ENCODE measurements around the gene CDCA8. TPM values are rescaled to one million over a fixed set of nuclear protein-coding genes. Genes with fewer than 3 reads are reported as not detected.

CDCA8 gene
- total RNA-seq, 6 experiments from 2014 or later, result 0.31 to 2.2 (median 0.76) TPM

DNA sequence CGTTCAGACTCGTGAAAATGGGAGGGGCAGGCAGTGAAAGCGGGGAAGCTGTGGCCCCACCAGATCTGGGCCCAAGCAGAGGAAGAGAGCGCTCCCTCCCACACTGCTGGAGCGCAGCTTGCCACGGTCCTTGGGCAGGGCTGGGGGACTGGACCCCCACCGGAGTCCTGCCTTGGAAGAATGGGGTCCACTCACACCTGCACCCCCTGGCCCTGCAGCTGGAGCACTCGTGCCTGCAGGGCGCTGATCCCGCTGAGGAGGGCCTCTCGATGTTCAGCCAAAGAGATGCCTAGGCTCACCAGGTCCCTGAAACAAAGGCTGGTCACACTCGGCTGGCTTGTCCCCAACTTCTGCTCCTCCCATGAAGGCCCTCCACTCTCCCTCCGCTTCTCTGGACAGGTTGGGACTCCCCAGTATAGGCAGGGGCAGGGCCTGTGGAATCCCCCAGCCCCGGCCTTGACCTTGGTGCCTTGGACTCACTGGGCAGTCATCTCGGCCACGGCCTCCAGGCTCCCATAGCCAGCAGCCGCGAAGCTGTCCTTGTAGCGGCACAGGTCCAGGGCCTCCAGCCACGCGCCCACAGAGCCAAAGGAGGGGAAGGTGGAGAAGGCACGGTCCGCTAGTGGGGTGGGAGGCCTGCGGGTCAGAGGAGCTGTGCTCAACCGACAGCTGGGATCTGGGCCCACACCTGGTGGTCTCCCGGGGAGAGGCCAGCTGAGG, 26.0 kb downstream of the CDCA8 start:
- Histone ChIP-seq H3K4me1 (no peaks in the 10 kb centered on the region), H3K4me3 (no peak overlapping the region), H3K36me3 (no peaks in the 10 kb centered on the region), H3K9me3 (no peaks in the 10 kb centered on the region), H3K27me3 (no peaks in the 10 kb centered on the region), H3K27ac (no peak overlapping the region)
- 87% methylated on average over 7 of the region's 26 CpGs for WGBS (ENCODE audit: insufficient coverage, low coverage, low lambda C conversion rate, missing lambda C conversion rate)
- intact Hi-C loops (cut with DNase I), result no loop called here
- no peak for TF ChIP-seq POLR2A (IDR thresholded peaks at IDR 0.05)
- TF ChIP-seq, protein P1, sequence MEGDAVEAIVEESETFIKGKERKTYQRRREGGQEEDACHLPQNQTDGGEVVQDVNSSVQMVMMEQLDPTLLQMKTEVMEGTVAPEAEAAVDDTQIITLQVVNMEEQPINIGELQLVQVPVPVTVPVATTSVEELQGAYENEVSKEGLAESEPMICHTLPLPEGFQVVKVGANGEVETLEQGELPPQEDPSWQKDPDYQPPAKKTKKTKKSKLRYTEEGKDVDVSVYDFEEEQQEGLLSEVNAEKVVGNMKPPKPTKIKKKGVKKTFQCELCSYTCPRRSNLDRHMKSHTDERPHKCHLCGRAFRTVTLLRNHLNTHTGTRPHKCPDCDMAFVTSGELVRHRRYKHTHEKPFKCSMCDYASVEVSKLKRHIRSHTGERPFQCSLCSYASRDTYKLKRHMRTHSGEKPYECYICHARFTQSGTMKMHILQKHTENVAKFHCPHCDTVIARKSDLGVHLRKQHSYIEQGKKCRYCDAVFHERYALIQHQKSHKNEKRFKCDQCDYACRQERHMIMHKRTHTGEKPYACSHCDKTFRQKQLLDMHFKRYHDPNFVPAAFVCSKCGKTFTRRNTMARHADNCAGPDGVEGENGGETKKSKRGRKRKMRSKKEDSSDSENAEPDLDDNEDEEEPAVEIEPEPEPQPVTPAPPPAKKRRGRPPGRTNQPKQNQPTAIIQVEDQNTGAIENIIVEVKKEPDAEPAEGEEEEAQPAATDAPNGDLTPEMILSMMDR (IDR thresholded peaks at IDR 0.05), result no peak
- no peak for DNase-seq
- ATAC-seq, result no peak

DNA sequence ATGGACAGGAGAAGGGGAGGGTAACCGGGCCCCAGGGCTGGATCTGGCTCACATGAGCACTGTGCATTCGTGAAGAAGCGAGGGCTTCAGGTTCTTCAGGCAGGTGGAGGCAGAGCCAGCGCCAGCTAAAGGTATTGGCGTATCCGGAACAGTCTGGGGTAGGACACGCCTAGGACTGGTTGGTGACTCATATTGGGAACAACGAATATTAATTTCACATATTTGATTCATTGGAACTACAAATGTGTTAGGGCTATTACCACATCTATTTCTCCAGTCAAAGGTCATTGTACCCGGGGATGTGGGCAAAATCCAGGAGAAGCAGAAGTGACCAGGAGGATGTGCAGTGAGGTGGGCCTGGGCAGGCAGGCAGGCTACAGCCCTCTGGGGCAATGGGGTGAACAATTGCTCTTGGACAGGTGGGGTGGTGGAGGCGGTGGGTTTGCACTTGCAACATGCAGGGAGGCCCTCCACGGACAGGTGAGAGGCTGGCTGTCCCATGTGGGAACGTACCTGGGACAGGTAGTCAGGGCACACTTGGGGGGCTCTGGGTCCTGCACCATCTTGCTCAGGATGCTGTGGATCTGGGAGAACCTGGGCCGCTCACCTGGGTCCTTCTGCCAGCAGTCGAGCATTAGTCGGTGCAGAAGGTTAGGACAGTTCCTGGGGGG, 26.7 kb downstream of the CDCA8 start:
- no peaks in the 10 kb centered on the region for H3K36me3 ChIP-seq
- no peak overlapping the region for H3K4me3 ChIP-seq
- H3K27me3 ChIP-seq, result no peaks in the 10 kb centered on the region
- no peaks in the 10 kb centered on the region for H3K4me1 ChIP-seq
- TF ChIP-seq, protein P1 (IDR thresholded peaks at IDR 0.05), result no peak
- no peak for TF ChIP-seq POLR2A (IDR thresholded peaks at IDR 0.05)
- WGBS (ENCODE audit: insufficient coverage, low coverage, low lambda C conversion rate, missing lambda C conversion rate), result 50% methylated on average over 5 of the region's 15 CpGs
- no peak for DNase-seq
- intact Hi-C loops (cut with DNase I), result no loop called here
- no peaks in the 10 kb centered on the region for H3K9me3 ChIP-seq
- no peak overlapping the region for H3K27ac ChIP-seq
- no peak for ATAC-seq

DNA sequence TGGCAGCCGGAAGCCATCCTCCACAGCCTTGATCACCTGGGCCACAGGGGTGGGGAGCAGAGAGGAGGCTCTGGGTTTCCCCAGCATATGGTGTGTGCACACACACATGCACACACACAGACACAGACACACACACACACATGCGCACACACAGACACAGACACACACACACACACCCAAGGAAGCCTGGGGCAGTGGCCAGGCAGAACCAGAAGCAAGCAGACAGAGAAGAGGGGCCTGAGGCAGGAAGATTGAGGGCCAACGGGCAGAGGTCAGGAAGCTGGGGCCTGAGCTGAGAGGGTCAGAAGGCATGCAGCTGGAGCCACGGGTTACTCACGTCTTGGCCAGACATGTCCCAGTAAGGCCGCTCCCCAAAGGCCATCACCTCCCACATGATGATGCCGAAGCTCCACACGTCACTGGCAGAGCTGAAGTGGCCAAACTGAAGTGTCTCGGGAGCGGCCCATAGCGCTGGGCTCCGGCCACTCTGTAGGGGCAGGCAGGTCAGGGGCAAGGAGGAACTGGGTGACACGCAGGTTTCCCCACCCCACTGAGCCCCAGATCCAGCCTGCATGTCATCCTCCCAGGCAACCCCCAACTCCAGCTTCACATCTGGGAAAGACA, 27.4 kb downstream of the CDCA8 start:
- no peak overlapping the region for H3K4me3 ChIP-seq
- H3K4me1 ChIP-seq, result no peaks in the 10 kb centered on the region
- TF ChIP-seq, protein P1 (IDR thresholded peaks at IDR 0.05), result no peak
- TF ChIP-seq POLR2A (IDR thresholded peaks at IDR 0.05), result no peak
- intact Hi-C loops (cut with DNase I), result no loop called here
- ATAC-seq (no peak), DNase-seq (no peak)
- H3K9me3 ChIP-seq, result no peaks in the 10 kb centered on the region
- no peaks in the 10 kb centered on the region for H3K36me3 ChIP-seq
- no peaks in the 10 kb centered on the region for H3K27me3 ChIP-seq
- H3K27ac ChIP-seq, result no peak overlapping the region
- WGBS (ENCODE audit: insufficient coverage, low coverage, low lambda C conversion rate, missing lambda C conversion rate), result 83% methylated on average over 6 of the region's 13 CpGs

DNA sequence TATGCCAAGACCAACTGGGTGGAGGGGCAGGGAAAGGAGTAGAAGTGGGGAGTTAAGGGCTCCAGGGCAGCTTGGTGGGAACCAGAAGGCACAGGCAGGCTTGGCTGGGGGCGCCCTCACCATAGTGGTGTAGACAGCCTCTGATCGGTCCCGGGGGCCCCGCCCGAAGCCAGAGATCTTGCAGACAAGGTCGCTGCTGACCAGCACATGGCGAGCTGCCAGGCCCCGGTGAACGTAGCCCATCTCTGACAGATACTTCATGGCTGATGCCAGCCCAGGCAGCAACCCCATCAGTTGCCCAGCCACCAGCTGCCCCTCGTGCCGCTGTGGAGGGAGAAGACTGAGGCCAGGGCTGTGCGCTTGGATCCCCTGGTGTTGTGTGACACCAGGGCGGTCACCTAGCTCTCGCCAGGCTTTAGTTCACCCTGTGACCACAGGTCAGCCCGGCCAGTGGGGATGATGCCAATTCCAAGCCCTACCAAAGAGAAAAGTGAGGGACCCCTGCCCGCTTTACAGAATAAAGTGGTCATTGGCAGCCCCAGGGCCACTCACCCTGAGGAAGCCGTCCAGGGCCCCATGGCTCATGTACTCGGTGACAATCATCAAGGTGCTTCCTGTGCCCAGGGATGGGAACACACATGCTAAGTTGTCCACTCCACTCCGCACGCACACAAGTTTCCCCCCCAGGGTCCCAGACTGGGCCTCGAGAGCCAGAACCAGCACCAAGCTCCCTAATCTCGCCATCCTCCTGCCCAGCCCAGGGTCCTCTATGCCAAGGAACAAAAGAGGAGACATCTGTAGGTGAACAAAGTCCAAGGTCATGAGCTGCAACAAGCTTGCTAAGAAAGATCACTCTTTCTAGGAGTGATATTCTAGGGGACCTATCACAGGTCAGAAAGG, 28.2 kb downstream of the CDCA8 start:
- no peak overlapping the region for H3K27ac ChIP-seq
- ATAC-seq, result no peak
- WGBS (ENCODE audit: insufficient coverage, low coverage, low lambda C conversion rate, missing lambda C conversion rate), result 92% methylated on average over 2 of the region's 22 CpGs
- no peaks in the 10 kb centered on the region for H3K27me3 ChIP-seq
- H3K4me3 ChIP-seq, result no peak overlapping the region
- intact Hi-C loops (cut with DNase I), result no loop called here
- H3K36me3 ChIP-seq, result no peaks in the 10 kb centered on the region
- no peaks in the 10 kb centered on the region for H3K9me3 ChIP-seq
- no peaks in the 10 kb centered on the region for H3K4me1 ChIP-seq
- TF ChIP-seq, protein P1 (IDR thresholded peaks at IDR 0.05), result no peak
- no peak for TF ChIP-seq POLR2A (IDR thresholded peaks at IDR 0.05)
- no peak for DNase-seq

Data from right lobe of liver (tissue), 6 donors.